Hematopoietic multipotent progenitor cell treated with erythropoietin and hydrocortisone succinate and interleukin-3 and kit ligand, for 6 days (in vitro differentiated cells): Measurements from ENCODE around the gene PTPN4.

Experiments used
- DNase-seq: peaks from one replicate; pipeline ENCODE4 v3.0.0-alpha.2; 2015

PTPN4 gene

DNA sequence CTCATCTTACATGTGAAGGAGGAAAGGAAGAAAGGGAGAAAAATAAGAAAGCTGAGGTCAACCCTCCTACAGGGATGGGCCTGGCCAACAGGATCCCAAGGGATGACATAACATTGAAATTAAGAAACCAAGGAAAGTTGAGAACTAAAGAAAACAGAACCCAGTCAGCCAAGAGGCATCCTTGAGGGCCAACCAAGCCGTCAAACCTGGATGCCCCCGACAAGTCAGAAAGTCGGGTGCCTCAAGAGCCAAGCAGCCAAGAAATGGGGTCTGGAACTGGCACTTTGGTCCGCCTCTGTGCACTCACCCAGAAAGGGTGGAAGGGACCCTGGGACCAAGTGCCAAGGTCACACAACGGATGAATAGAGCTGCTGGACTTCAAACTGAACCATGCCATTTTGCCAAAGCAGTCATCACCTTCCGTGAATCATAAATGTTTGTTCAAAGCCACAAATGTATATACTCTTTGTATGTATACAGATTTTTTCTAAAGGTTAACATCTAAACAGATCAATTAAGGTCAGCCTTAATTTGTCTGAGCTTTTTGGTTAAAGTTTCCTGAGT lies 27.0 kb upstream of the PTPN4 start:
- DNase-seq: no peak

DNA sequence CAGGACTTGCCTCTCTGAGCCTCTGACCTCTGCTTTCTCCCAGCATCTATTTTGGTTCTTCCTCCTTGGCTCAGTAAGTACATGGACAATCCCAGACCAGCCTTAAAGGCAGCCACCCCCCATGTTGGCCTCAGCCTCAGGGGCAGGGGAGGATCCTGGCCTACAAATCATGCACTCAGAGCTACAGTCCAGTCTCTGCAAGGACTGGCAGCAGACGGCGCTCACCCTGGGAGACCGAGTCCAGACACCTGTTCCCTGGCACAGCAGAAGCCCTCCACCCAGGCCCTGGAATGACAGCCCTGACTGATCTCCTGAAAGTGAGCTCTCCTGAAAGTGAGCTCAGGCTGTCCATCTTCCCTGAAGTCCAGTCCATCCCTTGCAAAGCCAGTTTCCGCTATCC lies 25.7 kb upstream of the PTPN4 start:
- DNase-seq: no peak

DNA sequence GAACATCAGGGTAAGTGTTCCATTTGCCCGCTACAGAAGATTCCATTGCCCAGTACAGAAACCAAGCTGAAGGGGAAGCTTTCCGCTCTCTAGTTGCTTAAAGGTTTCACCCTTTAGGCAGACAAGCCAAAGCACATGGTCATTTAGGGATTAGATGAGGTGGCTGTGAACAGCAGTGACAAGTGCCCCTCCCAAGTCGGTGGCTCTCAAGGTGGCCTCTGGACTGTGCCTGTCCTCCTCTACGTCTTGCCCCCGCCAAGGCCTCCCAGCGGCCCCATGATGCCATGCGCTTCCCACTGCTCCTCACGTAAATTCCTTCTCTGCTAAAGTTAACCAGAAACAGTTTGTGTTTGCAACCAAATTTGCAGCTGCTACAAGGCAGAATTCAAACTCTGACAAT lies 24.2 kb upstream of the PTPN4 start:
- DNase-seq: no peak

DNA sequence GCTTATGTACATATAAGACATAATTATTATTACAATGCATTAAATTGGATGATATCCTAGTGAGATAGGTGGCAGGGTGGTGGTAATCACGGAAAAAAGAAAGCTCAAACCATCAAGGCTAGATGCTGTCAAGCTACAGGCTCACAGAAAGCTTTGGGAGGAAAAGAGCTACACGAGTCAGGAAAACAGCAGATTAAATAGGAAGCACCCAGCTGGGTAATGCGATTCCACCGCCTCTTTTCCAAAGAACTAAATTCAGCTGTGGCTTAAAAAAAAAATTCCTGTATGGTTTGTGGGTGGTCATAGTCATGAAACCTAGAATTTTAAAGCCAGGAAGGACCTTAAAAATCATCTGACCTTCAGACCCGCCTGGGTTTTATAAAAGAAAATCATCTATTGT lies 23.7 kb upstream of the PTPN4 start:
- no peak for DNase-seq

DNA sequence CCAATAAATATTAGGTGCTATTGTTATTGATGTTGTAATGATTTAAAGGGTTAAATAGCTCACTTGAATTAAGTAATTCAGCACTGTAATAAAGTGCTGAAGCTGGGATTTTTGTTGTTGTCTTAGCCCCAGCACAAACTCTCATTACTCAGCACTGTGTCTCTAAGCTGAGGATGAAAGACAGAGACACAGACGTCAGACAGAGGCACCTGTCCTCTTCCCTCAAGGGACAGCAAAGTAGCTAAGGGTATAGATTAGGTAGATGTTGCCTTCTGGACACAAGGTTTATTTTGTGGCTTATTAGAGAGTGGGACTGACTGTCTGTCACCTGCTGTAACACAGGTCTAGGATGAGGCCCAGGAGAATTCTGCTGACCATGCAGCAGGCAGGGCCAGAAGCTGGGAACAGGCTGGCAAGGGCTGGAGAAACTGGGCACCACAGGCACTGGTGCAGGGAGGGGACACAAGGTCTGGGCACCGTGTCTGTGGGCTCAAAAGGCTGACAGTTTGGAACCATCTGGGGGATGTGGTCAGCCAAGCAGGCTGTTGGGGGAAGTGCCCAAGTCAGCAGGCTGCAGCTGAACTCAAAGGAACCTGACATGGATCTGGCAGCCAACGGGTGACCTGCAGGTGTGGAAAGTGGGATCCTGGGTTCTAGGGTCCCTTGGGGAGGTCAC lies 20.0 kb upstream of the PTPN4 start:
- peak; percentile 46 for DNase-seq

DNA sequence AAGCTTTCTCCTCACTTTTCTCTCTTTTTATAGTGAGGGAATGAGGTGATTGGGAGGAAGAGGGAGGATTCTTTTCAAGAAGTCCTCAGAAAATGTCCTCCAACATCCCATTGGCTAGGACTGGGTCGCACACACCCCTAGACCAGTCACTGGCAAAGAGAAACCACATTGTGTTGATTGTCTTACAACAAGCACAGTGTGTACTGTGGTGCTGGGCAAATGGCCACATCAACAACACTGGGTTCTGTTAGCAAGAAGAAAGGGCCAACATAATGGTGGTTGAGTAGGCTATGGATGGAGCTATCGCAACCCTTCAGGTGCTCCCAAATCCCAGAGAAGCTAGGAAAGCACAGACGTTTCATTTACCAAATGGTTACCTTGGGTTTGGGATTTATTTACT lies 18.7 kb upstream of the PTPN4 start:
- no peak for DNase-seq

DNA sequence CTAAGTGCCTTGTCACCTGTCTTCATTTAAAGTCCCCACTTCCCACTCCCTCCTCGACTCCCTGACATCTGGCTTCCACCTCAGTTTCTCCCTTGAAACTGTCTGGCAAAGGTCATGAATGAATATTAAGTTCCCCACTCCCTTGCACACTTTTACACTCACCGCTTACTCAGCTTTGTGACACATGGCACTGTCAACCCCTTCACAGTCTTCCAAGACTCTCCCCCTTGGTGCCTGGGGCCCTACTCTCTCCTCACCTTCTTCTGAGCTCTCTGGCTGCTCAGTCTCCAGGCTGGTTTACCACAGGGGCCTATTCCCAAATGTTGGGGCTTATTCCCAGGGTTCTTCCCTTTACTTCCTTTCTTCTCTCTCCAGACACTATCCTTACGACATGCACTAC lies 17.9 kb upstream of the PTPN4 start:
- no peak for DNase-seq

DNA sequence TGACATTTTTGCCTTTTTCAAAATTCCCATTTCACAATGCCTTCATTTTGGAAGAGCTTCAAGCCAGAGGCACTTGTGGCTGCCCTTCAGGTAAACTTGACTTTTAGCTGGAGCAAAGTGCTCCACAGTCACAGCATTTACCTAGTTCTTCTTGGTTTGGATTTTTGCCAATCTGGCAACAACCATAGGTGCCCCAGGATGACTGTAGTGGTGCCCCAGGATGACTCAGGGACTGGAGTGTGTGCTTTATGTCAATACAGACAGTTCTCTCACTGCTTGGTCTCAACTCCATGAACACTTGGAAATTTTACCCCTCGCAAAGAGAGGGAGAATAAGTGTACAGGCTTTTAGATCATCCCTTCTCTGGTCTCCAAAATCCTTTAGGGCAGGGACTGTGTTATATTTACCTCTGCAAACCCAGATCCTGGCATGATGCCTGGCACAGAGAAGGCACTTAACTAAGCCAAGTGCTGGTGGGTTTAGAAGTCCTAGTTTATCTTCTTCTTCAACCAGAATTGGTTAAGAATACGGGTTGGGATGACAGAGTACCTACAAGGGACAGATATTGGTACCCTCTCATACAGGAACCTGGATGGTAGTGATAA lies 15.3 kb upstream of the PTPN4 start:
- DNase-seq: no peak

DNA sequence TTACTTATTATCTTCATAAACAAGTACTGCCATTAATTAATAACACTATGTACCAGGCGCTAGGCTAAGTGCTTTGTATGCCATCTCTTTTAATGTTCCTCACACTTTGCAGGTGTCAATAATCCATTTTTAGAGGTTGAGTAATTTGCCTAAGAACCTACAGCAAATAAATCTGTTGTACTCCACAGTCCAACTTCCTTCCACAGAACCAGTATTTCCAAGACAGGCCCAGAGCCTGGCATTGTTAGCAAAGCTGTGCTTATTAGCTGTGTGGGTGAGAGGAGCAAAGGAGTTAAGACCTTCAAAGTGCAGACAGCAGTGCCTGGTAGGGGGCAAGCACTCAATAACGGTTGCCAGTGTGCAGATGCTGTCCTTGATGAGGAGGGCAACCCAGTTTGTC lies 14.2 kb upstream of the PTPN4 start:
- no peak for DNase-seq

DNA sequence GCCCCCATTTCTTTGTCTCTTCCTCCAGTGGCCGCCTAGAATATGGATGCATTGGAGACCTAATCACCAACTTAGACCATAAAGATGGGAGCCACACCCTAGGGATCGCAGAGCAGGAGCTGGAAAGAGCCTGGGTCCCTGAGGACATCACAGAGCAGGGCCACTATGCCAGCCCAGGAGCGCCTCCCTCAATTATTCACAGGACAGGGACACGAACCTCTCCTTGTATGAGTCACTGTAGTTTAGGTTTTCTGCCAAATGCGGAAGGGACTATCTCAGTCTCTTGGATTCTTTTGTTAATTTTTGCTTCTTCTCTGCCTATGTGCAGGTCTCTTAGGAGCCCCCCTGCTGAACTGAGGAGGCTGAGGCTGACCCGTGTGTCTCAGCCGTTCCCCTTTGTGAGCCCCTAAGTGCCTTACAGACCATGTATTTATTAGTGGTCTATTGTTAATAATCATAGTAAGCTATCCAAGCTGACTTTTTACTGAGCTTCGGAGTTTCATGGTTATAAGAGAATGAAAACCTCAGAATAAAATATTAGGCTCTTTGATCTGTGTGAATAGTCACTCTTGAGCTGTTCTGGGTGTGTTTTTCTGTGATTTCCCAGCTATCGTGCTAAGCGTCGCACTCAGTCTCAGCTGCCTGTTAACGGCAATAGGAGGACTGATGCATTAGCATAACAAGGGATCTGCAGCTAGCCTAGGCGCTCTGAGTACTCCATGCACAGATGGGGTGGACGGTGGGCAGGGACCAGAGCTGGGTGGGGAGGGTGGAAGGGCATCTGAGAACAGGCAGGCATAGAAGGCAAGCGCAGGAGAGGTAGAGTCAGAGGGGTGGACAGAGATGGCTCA lies 12.7 kb upstream of the PTPN4 start:
- no peak for DNase-seq

DNA sequence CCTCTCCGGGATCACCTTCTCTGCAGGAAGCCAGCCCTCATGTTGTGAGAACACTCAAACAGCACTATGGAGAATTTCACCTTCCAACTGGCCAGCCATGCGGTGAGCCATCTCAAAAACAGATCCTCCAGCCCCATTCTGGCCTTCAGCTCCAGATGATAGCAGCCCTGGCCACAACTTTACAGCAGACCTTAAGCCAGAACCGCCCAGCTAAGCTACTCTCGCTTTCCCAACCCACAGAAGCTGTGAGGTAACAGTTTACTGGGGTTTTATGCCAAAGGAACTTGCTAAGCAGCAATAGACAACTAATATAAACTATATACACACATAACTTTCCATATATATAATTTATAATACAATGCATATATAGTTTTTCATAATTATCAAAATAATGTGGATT lies 11.6 kb upstream of the PTPN4 start:
- DNase-seq: no peak

DNA sequence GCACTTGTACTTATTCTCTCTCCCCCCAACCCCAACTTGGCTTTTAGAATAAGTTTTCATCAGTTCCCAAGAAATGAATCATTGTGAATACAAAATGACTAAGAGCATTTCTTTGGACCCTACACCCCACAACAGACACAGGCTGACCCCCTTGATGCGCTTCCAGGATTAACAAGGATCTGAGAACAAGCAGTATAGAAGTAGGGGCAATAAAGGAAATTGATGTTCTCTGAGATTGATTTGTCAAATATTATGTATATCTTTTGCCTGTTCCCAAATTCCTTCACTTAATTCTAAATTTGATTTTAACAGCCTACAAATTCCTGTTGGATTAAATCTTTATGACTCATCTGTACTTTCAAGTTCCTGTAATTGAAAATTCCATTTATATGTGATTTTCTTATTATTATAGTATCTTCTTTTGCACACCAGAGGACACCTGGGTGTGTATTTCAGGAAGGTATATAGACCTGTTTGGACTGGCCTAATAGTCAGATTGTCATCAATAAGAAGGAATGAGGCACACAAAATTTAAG lies 10.2 kb upstream of the PTPN4 start:
- no peak for DNase-seq

DNA sequence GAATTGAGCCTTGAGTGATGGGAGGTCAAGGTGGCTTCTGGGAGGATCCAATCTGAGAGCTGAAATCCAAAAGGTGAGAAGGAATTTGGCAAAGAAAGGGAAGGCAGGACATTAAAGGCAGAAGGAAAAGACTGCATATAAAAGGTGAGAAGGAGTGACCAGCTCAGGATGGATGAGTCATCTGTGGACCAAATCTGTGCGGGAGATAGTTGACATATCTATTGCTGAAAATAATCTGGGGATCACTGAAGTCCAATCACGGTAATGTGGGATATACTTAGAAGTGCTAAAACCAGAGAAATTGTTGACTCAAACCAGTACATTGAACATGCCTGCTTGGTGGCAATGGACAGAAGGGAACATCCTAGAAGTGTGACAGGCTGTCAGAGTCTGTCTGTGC lies 8.0 kb upstream of the PTPN4 start:
- DNase-seq: no peak

DNA sequence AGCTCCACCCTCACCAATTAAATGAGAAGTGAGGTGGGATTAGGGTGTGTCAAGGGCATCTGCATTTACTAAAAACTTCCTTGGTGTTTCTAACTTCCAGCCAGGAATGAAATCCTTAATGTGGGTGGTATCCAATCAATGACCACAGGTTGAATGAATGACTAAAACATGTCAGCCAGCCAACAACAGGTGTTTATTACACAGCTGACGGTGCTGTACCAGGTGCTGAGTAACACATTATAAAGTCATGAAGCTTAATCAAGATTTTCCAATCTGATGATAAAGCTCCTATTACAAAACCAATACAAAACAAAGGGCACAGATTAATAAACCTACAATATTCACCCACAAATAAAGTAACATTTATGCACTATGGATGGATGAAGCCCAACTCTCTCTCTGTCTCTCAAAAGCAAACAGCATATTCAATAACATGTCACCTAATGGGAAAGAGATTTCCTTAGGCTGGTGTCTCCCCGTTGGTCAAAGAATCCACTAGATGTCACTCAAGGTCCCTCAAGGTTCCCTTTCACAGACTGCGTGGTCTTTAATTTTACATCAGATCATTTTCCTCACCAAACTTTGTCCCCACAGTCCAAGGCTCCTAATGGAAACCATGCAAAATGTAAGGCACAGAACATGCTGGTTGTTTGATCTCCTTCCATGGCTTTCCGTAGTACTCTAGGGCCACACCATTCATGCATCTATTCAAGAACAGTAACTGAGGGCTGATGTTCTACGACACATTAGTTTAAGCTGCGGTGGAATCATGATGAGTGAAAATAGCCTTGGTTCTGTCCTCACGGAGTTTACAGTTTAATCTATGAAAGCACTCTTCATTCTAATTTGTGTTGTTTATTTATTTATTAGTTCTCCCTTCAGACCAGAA lies 6.4 kb upstream of the PTPN4 start:
- DNase-seq: peak; percentile 83

DNA sequence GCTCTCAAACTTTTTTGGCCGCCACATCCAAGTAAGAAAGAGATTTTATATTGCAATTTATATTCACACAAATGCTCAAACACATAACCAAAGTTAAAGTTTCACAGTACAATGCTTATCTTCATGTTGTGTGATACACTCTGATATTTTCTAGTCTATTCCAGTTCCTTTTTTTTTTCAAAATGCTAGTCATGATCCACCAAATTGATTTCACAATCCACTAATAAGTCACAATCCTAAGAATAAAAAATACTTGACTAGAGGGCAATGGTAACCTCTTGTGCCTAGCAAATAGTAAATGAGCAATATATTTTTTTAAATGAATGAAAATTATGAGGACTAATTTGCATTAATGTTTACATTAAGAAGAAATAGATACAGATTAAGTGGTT lies 5.8 kb upstream of the PTPN4 start:
- peak; percentile 47 for DNase-seq

DNA sequence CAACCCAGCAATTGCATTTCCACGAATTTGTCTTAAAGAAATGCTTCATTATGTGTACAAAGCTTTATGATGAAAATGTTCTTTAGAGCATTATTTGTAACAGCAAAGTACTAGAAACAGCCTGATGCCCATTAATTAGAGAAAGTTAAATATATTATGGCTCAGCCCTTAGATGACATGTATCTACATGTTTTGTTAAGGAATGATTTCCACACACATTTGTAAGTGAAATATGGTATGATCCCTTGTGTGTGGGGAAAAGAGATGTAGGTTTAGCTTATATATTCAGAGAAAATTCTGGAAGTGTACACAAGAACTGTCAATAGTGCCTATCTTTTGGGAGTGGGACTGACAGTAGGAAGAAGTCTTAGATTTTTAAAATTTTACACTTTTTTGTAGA lies 3.8 kb upstream of the PTPN4 start:
- DNase-seq: no peak

DNA sequence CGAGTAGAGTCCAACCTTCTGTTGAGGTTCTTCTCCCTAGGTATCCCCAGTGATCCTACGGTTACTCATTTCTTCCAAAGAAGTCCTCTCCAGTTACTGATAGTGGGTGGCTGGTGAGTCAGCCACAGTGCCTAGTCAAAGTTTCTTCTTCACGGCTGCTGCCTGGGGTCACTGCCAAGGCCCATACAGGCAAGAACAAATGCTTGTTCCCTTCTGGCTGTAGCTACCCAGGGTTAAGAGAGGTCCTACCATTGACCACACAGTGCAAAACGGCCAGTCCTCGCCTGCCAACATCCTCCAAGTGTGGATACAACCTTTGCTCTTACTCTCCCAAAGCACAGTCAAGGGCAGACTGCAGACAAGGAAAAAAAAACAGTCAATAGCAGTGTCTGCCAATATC lies 2.9 kb upstream of the PTPN4 start:
- peak; percentile 27 for DNase-seq

DNA sequence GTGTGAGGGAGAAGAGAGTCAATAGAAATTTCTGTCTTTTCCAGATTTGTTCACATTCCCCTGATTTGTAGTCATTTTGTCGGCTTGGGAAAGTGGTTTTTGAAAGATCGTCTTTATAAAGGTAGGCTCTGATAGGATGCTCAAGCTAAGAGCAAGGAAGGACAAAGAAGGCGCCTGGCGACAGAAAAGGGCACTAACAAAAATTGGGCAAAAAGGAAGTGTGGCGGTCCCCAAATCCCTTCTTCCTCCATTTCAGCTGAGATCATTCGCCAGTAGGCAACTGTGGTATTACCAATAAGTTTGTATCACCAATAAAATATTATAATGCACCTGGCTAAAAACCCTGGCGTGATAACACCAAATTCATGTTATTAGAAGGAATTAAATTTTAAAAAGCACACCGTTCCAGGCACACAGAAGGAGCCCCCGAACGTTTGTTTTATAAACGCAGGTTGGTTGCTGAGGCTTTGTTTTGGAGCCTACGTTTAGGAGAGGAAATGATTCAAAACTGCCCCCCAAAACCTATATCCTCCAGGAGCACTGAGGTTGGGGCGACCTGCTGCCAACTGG lies 756 bp upstream of the PTPN4 start:
- DNase-seq: no peak

DNA sequence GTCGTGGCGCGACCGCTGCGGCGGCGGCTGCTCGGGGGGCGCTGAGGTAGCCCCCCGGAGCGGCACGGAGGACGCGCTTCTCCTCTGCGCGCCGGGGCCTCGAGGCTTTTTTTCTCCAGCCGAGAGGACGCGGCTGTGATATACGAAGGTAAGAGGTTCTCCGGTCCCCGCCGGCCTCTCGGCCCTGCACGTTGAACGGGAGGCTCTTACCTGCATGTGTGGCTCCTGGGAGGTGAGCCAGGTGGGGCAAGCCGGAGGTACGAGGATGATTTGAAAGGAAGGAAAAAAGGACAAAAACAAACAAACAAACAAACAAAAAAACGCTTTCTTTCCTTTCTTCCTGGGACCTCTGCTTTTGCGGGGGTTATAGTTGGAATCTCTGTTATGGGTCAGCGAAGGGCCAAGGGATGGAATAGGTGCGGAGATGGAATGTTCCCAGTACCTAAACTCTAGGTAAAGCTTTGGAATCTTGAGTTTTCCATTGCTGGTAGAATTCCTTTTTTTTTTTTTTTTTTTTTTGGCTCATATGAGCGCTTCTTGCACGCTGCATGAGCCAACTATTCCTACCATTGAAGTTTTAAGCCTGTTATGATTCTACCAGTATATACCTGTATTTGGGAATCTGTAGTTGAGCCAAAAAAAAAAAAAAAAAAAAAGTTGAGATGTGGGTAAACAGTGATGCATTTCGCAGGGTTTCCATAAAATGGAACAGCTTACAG lies 674 bp downstream of the PTPN4 start:
- DNase-seq: no peak

DNA sequence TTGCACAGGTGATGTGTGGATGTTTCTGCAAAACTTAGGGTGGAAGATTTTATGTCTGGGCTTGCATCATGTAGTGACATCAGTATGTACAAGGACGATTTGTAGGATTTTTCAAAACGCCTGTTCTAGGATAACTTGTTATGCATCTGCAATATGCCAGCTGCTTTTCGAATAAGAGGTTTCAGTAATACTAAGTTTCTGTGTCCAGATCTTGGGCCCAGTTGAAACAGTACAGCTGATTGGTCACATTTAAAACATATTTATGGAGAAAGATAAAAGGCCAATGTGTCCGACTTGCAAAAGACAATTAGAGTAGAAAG lies 1.2 kb downstream of the PTPN4 start:
- peak; percentile 41 for DNase-seq

DNA sequence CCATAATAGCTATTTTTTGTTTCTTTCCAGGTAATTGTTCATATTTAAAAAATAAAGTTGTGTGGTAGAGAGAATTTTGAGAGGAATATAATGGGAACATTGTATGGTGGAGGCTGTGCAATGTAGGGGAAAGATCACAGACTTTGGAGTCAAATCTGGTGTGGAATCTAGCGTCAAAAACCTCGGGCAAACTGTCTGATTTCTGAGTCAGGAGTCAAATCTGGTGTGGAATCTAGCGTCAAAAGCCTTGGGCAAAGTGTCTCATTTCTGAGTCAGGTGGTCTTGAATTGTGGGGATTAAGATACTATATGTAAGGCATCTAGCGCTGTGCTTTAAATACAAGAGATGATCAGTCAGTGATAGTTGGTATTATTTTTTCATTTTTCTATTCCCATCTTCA lies 5.1 kb downstream of the PTPN4 start:
- no peak for DNase-seq
